Measurements from ENCODE around the gene CAPG.
"Not testable (repeated sequence)": the region's sequence is repeated elsewhere in the genome, so short reads cannot be mapped to it uniquely, and the experiment has no call there.

CAPG gene

GRCh38 chr2:85409845-85410583 is at the start of gene CAPG:
CAPG (minus strand) TSS chr2:85410366; CDS start chr2:85402145, 8,221 bp downstream.
- no peak for DNase-seq (ENCODE audit: low spot score)

DNA sequence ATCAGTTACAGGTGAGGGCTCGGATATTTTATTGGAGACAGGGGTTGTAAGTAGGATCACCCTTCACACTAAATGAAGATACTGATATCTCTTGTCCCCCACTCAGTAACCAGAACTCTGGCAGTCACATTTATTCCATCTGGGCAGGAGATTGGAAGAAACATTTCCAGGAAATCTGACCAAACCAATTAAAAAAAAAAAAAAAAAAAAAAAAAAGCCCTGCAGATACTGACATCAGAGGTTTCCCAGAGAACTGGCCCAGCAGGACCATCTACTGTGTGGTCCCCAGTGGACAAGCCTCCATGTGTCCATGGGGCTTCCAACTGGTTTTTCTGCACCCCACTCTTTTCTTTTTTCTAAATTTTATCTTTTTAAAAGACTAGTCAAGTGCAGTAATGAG is 49.6 kb upstream of the CAPG start:
- no peak for DNase-seq (ENCODE audit: low spot score)

GRCh38 chr2:85458601-85459563 is 48.7 kb upstream of the CAPG start:
- DNase-seq (ENCODE audit: low spot score): no peak

DNA sequence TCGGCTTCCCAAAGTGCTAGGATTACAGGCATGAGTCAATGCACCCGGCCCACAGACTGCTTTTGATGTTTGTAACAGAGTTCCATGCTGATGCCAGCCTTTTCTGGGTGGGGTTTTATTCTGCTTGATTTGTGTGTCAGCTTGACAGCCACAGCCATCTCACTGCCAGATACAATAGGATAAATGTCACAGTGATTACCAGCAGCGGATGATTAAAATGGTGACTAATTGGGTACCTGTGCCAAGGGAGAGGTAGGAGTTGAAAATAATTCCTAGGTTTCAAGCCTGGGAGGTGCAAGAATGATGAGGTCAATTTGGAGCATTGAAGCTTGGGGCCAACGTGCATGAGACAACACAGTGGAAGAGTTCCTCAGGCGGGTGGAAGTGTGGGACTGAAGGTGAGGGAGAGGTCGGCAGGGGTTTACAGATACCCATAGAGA is 47.7 kb upstream of the CAPG start:
- DNase-seq (ENCODE audit: low spot score): no peak

DNA sequence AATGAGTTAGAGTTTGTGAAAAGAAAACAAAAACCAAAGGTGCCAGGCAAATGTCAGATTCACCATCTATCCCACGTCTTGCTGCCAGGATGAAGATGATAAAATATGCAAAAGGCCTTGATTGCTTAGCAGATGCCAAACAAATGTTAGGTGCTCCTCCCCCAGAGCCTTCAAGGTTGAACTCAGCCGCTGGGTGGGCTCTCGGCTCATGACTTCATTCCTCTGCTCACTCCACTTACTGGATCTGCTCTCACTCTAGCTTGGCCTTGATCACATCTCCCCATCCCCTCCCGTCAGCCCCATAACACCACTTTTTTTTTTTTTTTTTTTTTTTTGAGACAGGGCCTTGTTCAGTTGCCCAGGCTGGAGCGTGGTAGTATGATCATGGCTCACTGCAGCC is 46.9 kb upstream of the CAPG start:
- no peak for DNase-seq (ENCODE audit: low spot score)

DNA sequence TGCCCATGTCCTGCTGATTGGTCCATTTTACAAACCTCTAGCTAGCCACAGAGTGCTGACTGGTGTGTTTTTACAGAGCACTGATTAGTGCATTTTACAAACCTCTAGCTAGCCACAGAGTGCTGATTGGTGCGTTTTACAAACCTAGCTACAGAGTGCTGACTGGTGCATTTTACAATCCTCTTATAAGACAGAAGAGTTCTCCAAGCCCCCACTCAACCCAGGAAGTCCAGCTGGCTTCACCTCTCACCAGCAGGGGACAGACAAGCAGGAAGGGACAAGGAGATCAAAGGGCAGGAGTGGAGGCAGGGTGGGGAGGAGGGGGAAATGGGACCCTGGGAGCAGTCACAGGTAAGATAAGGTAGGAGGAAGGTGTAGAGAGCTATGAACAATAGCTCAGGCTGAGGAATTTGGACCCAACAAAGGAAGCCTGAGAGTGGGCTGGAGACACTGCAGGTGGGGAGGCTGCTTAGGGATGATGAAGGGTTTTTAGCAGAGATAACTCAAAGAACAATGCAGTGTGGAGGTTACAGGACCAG is 45.5 kb upstream of the CAPG start:
- DNase-seq (ENCODE audit: low spot score): no peak

GRCh38 chr2:85453571-85453970 is 43.4 kb upstream of the CAPG start:
- DNase-seq (ENCODE audit: low spot score): no peak

GRCh38 chr2:85452237-85452636 is 42.1 kb upstream of the CAPG start:
- no peak for DNase-seq (ENCODE audit: low spot score)

- no peak for DNase-seq (ENCODE audit: low spot score)
Measured at GRCh38 chr2:85449214-85449588, 39.0 kb upstream of the CAPG start.

DNA sequence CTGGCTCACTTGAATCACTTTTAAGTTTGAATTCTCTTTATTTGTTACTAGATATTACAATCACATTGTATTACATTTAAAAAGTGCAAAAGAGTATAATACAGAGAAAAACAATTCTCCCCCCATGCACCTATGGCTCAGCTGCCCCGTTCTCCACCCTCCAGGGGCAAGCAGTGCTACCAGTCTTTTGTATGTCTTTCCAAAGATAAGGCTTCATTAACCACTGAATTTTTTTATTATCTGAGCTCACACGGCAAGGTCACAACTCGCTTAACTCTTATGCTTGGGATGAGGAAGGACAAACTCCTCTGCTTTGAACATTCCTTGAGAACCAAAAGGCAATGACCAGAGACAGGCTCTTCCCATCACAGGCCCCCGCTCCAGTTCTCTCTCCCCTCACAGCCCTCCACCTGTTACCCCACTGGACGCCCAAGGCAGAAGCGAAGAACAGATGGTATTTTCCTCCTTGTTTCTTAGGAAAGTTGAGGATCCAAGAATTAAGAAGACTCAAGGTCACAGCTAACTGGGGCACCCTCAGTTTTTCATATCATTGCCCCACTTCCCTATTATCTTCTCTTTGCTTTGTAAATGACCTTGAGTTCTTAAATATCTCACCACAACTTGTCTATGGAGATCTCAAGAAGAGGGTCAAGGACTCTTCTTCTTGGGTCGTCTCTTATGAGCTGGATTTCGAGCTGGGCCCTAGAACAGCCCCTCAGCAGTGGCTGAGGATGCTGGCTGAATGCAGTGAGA is 38.5 kb upstream of the CAPG start:
- no peak for DNase-seq (ENCODE audit: low spot score)

GRCh38 chr2:85447222-85447585 is 37.0 kb upstream of the CAPG start:
- no peak for DNase-seq (ENCODE audit: low spot score)

- DNase-seq (ENCODE audit: low spot score): no peak
Measured at GRCh38 chr2:85446296-85447221, 36.4 kb upstream of the CAPG start.

DNA sequence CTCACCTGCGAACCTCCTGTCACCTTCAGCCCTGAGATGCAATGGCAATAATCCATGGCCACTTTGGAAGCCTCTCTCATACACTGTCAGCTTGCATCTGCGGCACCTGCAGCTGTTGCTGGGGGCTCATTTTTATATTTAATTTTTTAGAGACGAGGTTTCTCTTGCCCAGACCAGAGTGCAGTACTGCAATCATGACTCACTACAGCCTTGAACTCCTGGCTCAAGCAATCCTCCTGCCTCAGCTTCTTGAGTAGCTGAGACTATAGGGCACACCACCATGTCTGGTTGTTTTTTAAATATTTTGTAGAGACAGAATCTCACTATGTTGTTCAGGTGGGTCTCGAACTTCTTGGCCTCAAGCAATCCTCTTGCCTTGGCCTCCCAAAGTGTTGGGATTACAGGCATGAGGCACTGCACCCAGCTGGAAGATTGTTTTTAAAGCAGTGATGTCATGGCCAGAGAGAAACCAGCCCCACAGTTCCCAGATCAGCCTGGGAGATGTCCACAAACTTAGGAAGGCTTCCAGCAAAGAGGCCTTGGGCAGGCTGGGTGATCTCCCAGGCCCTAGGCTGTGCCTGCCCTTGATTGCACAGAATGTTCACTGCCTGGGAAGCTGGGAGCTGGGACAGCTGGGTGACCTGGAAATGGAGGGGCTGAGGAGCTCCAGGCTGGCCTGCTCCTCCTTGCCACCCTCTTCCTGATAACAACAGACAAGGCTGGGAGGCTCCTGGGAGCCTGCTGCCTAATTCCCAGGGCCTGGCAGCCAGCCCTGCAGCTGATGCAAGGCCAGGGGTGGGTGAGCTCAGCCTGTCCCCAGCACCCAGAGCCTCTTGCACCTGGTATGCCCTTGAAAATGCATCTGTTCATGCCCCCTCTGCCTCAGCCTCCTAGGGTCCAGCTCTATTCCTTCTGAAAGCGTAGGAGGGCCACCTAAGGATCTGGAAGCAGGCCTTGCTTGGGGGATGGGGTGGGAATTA is 35.4 kb upstream of the CAPG start:
- DNase-seq (ENCODE audit: low spot score): no peak

DNA sequence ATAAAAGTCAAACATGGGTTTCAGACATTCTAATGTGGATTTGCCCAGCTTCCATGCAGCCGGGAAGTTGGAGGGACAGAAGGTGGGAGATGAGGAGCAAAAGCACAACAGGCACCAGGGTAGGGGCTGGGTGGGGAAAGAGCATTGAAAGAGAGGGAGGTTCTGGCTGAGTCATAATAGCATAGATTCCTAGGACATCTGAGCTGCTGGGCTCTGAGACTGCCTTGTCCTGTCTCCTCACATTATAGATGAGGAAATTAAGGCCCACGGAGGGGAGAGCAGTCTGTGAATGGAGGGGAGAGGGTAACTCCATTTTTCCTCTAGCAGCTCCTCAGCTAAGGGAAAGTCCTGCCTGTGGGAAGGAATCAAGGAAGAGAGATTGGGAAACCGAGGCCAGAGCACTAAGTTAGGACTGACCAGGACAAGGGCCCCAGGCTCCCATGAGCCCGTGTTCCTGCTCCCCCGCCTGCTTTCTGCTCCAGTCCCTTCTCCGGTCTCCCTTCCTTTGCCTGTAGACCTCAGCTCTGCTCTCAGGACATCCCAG is 34.5 kb upstream of the CAPG start:
- DNase-seq (ENCODE audit: low spot score): no peak

- no peak for DNase-seq (ENCODE audit: low spot score)
Measured at GRCh38 chr2:85441864-85442263, 31.7 kb upstream of the CAPG start.

DNA sequence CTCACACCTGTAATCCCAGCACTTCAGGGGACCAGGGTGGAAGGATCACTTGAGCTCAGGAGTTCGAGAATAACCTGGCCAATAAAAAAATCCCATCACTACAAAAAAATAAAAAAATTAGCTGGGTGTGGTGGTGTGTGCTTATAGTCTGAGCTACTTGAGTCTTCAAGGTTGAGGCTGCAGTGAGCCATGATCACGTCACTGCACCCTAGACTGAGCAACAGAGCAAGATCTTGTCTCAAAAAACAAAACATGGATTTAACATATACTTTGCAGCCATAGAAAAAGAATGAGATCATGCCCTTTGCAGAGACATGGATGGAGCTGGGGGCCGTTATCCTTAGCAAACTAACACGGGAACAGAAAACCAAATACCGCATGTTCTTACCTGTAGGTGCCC is 30.6 kb upstream of the CAPG start:
- no peak for DNase-seq (ENCODE audit: low spot score)

- no peak for DNase-seq (ENCODE audit: low spot score)
Measured at GRCh38 chr2:85439986-85440385, 29.8 kb upstream of the CAPG start.

DNA sequence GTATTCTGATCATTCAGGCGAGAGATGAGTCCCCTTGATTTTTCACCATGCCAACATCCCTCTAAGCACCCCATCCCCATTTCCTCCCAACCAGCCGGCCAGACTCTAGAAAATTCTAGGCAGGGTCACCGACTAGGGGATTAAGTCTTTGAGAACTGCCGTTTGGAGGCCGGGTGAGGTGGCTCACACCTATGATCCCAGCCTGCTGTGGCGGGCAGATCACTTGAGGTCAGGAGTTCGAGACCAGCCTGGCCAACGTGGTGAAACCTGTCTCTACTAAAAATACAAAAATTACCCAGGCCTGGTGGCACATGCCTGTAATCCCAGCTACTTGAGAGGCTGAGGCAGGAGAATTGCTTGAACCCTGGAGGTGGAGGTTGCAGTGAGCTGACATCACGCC is 29.4 kb upstream of the CAPG start:
- not testable (repeated sequence) for DNase-seq (ENCODE audit: low spot score)

GRCh38 chr2:85439025-85439472 is 28.9 kb upstream of the CAPG start:
- no peak for DNase-seq (ENCODE audit: low spot score)
